SU-DHL-6 (cell line): ENCODE results near the gene ZNF575.

Experiments used
- H2AFZ ChIP-seq: fragments of 200-600 bp; sonication (generic); 2 replicates; pipeline ENCODE4 v1.6.1; 2014; ENCODE audit warnings: low read depth, mild to moderate bottlenecking, moderate library complexity, mixed read lengths, antibody characterized with exemption, low read length; ENCODE audit not compliant: severe bottlenecking
- H3F3A ChIP-seq: fragments of 200-600 bp; shearing (Covaris generic); 2 replicates; pipeline ENCODE4 v1.6.0; 2016; ENCODE audit warnings: antibody characterized with exemption, mild to moderate bottlenecking; ENCODE audit not compliant: insufficient read depth
- H3K27ac ChIP-seq: fragments of 200-600 bp; sonication (generic); 2 replicates; pipeline ENCODE4 v1.5.1; 2016; ENCODE audit warnings: low read depth, mild to moderate bottlenecking, low read length, moderate library complexity, mixed read lengths
- H3K27me3 ChIP-seq: fragments of 200-600 bp; sonication (generic), shearing (Covaris generic); 2 replicates; pipeline ENCODE4 v1.6.0; 2014; ENCODE audit warnings: mild to moderate bottlenecking, low read length
- H3K36me3 ChIP-seq: fragments of 200-600 bp; sonication (generic); 2 replicates; pipeline ENCODE4 v1.6.1; 2014; ENCODE audit warnings: mild to moderate bottlenecking, low read length, mixed read lengths
- H3K4me2 ChIP-seq: fragments of 300-600, 200-600 bp; shearing (Covaris generic), sonication (generic); 2 replicates; pipeline ENCODE4 v1.6.0; 2014; ENCODE audit warnings: low read length, low read depth, mild to moderate bottlenecking; ENCODE audit not compliant: poor library complexity, severe bottlenecking
- H3K4me3 ChIP-seq: fragments of 200-600 bp; sonication (generic); 2 replicates; pipeline ENCODE4 v1.5.1; 2014; ENCODE audit warnings: antibody characterized with exemption, low read length, mild to moderate bottlenecking, mixed read lengths; ENCODE audit not compliant: insufficient read depth, poor library complexity, severe bottlenecking
- H3K79me2 ChIP-seq: fragments of 200-600 bp; sonication (generic); 2 replicates; pipeline ENCODE4 v1.6.1; 2014; ENCODE audit warnings: mild to moderate bottlenecking, low read length, moderate library complexity; ENCODE audit not compliant: insufficient read depth
- H3K9ac ChIP-seq: fragments of 200-600 bp; sonication (generic); 2 replicates; pipeline ENCODE4 v1.7.0; 2014; ENCODE audit warnings: mild to moderate bottlenecking, low read length
- H3K9me2 ChIP-seq: fragments of 200-600 bp; sonication (generic); replicated peaks from 2 replicates; pipeline ENCODE4 v1.6.1; 2014; ENCODE audit warnings: low read length; ENCODE audit not compliant: insufficient read depth
- H3K9me3 ChIP-seq: fragments of 200-600 bp; sonication (generic); 2 replicates; pipeline ENCODE4 v1.6.1; 2014; ENCODE audit warnings: low read length, mixed read lengths; ENCODE audit not compliant: insufficient read depth
- H4K20me1 ChIP-seq: fragments of 200-600 bp; sonication (generic); 2 replicates; pipeline ENCODE4 v1.6.1; 2014; ENCODE audit warnings: low read depth, mild to moderate bottlenecking, antibody characterized with exemption, low read length, moderate library complexity, mixed read lengths
- EZH2phosphoT487 ChIP-seq: fragments of 200-600 bp; sonication (generic), shearing (Covaris generic); conservative IDR thresholded peaks from 2 replicates; pipeline ENCODE4 v1.6.1; 2018; ENCODE audit warnings: mild to moderate bottlenecking, antibody characterized with exemption, low read length, moderate library complexity, mixed read lengths
- TF ChIP-seq, protein P1 (sequence below): fragments of 200-600 bp; sonication (generic); IDR thresholded peaks from one replicate; pipeline ENCODE4 v1.5.1; 2017; ENCODE audit warnings: antibody characterized with exemption, mild to moderate bottlenecking, low read length, moderate library complexity; ENCODE audit not compliant: insufficient read depth, poor library complexity, severe bottlenecking

Gene ZNF575

DNA sequence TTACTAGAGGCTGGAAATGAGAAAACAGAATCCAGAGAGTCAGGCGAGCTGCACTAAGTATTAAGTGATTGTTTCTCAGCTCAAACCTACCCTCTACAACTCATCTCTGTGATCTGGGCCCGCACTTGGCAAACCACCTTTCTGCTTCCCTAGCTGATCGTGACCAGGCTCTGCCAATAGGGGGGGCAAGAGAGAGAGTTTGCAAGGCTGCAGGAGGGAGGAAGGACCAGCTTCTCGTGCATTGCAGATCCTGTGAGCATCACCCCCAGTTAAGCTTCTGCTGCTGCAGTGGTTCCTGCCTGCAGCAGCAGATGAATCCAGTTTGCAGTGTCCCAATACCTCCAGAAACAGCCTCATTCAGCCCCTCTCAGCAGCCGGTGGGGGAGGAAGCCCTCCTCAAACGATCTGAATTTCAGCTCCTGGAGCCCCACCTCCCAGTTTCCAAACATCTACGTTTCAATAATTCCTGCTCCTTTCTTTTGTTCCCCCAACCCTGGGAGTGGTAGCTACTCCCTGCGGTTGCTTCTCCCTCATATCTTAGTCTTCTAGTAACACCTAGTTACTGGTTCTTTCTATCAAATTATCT lies 22.3 kb downstream of the ZNF575 start:
- Histone ChIP-seq H3F3A (no peaks in the 10 kb centered on the region), H3K27ac (no peak overlapping the region), H3K79me2 (no peaks in the 10 kb centered on the region), H3K9me3 (no peaks in the 10 kb centered on the region), H3K9me2 (no peaks in the 10 kb centered on the region), H3K36me3 (no peaks in the 10 kb centered on the region), H3K4me2 (no peak overlapping the region), H3K9ac (no peak overlapping the region), H3K4me3 (no peak overlapping the region), H2AFZ (no peak overlapping the region), H3K27me3 (no peaks in the 10 kb centered on the region), H4K20me1 (no peaks in the 10 kb centered on the region)
- TF ChIP-seq, protein P1, sequence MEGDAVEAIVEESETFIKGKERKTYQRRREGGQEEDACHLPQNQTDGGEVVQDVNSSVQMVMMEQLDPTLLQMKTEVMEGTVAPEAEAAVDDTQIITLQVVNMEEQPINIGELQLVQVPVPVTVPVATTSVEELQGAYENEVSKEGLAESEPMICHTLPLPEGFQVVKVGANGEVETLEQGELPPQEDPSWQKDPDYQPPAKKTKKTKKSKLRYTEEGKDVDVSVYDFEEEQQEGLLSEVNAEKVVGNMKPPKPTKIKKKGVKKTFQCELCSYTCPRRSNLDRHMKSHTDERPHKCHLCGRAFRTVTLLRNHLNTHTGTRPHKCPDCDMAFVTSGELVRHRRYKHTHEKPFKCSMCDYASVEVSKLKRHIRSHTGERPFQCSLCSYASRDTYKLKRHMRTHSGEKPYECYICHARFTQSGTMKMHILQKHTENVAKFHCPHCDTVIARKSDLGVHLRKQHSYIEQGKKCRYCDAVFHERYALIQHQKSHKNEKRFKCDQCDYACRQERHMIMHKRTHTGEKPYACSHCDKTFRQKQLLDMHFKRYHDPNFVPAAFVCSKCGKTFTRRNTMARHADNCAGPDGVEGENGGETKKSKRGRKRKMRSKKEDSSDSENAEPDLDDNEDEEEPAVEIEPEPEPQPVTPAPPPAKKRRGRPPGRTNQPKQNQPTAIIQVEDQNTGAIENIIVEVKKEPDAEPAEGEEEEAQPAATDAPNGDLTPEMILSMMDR = peak; percentile 69
- TF ChIP-seq EZH2phosphoT487 = no peak

DNA sequence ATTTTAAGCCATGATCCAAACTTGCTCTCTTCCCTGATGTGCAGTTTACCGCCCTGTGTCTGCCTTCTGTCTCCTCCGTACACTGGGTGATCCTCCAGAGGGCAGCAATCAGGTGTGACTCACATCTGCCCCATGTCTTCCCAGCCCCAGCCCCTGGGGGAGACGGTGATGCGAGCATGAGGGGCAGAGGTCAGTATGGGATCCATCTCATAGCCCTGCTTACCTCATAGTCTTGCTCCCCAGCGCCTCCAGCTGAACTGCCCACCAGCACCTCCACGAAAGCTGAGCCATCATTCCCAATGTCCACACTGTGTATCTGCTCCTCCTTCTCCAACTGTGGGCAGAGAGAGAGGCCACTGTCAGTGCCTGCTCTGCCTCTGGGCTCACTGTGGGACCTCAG lies 27.7 kb downstream of the ZNF575 start:
- no peak overlapping the region for H3K4me3 ChIP-seq

DNA sequence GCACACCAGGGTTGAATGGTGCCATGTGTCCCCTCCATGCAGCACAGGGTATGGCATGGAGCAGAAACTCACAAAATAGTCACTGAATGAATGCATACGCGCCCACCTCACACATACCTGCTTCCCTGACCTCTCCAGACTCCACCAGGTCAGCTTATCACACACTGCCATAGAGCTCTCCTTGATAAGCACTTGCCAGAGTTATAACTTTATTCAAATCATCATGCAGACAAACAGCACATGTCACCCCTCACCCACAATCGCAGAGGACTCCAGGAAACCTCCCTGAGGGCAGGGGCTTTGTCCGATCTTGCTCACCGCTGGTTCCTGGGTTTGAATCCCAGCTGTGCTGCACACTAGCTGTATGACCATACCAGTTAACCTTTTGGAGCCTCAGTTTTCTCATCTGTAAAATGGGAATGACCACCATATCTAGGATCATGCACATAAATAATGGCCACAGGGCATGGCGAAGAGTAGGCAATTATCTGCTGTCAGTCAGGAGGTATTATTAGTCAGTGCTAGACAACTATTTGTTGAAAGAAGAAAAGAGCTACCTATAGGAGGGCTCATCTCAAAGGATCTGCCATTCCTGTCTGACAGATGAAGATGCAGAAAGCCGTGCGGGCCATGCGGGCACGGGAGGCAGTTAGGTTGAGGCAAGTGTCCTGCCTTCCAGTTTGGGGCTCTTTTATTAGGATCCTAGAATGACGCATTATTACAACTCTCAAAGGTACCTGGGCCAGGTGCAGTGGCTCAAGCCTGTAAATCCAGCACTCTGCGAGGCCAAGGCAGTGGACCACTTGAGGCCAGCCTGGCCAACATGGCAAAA lies 28.4 kb downstream of the ZNF575 start:
- H4K20me1 ChIP-seq = no peaks in the 10 kb centered on the region
- no peak overlapping the region for H3K4me3 ChIP-seq
- no peak overlapping the region for H3K9ac ChIP-seq
- H3K36me3 ChIP-seq = no peaks in the 10 kb centered on the region
- no peaks in the 10 kb centered on the region for H3K27me3 ChIP-seq
- H3K79me2 ChIP-seq = peaks cover 7% of the 10 kb centered on the region; the same call in 1 of the 2 replicates
- no peak overlapping the region for H3K4me2 ChIP-seq
- no peaks in the 10 kb centered on the region for H3K9me3 ChIP-seq
- H3K27ac ChIP-seq = no peak overlapping the region
- peaks cover 9% of the 10 kb centered on the region; the same call in 1 of the 2 replicates for H3F3A ChIP-seq
- no peaks in the 10 kb centered on the region for H3K9me2 ChIP-seq
- H2AFZ ChIP-seq = no peak overlapping the region
- TF ChIP-seq, protein P1 = no peak
- no peak for TF ChIP-seq EZH2phosphoT487

More for the DNA sequence above, 27.7 kb downstream of the ZNF575 start:
- Histone ChIP-seq H3K4me2 (no peak overlapping the region), H3K9me2 (no peaks in the 10 kb centered on the region), H3K9ac (no peak overlapping the region), H2AFZ (no peak overlapping the region), H3K27me3 (no peaks in the 10 kb centered on the region), H3K27ac (no peak overlapping the region), H3K79me2 (peaks cover 7% of the 10 kb centered on the region; the same call in 1 of the 2 replicates), H3F3A (peaks cover 9% of the 10 kb centered on the region; the same call in 1 of the 2 replicates), H3K9me3 (no peaks in the 10 kb centered on the region), H4K20me1 (no peaks in the 10 kb centered on the region), H3K36me3 (no peaks in the 10 kb centered on the region)
- no peak for TF ChIP-seq EZH2phosphoT487
- TF ChIP-seq, protein P1 = no peak
